H9 (cell line): ENCODE data around the gene DNMBP. TPM values are rescaled to one million over a fixed set of nuclear protein-coding genes. Genes with fewer than 3 reads are reported as not detected.

ENCODE experiments used
- DNase-seq: peaks from one replicate; pipeline ENCODE4 v3.0.0-alpha.2; 2017
- H2AFZ ChIP-seq: one replicate; pipeline ENCODE4 v1.6.1; 2013; ENCODE audit warnings: mild to moderate bottlenecking, low read length, control low read depth, moderate library complexity
- H2AK5ac ChIP-seq: 2 replicates; pipeline ENCODE4 v1.6.1; 2013; ENCODE audit warnings: low read length, control low read depth, mixed read lengths; ENCODE audit not compliant: insufficient read length
- H2BK120ac ChIP-seq: one replicate; pipeline ENCODE4 v1.6.1; 2013; ENCODE audit warnings: low read depth, mild to moderate bottlenecking, low read length, control low read depth, inconsistent platforms; ENCODE audit not compliant: poor library complexity, severe bottlenecking
- H2BK12ac ChIP-seq: 2 replicates; pipeline ENCODE4 v1.6.1; 2013; ENCODE audit warnings: low read length, control low read depth, mixed read lengths, low read depth; ENCODE audit not compliant: insufficient read length
- H2BK15ac ChIP-seq: 2 replicates; pipeline ENCODE4 v1.6.1; 2013; ENCODE audit warnings: low read depth, low read length, control low read depth
- H2BK20ac ChIP-seq: one replicate; pipeline ENCODE4 v1.6.1; 2013; ENCODE audit warnings: low read depth, mild to moderate bottlenecking, low read length, control low read depth, inconsistent platforms; ENCODE audit not compliant: poor library complexity, severe bottlenecking
- H2BK5ac ChIP-seq: 2 replicates; pipeline ENCODE4 v1.6.1; 2013; ENCODE audit warnings: low read length, control low read depth, mixed read lengths; ENCODE audit not compliant: insufficient read length
- H3K14ac ChIP-seq: 2 replicates; pipeline ENCODE4 v1.6.1; 2013; ENCODE audit warnings: low read length, control low read depth; ENCODE audit not compliant: insufficient read depth
- H3K18ac ChIP-seq: 2 replicates; pipeline ENCODE4 v1.6.1; 2013; ENCODE audit warnings: low read depth, mild to moderate bottlenecking, mixed read lengths, low read length, control low read depth; ENCODE audit not compliant: insufficient read length
- H3K23ac ChIP-seq: 2 replicates; pipeline ENCODE4 v1.6.1; 2013; ENCODE audit warnings: low read length, control low read depth, mixed read lengths, low read depth; ENCODE audit not compliant: insufficient read length
- H3K23me2 ChIP-seq: 2 replicates; pipeline ENCODE4 v1.6.1; 2013; ENCODE audit warnings: low read depth, mild to moderate bottlenecking, mixed read lengths, low read length, control low read depth; ENCODE audit not compliant: insufficient read length, poor library complexity, severe bottlenecking
- H3K27ac ChIP-seq: 2 replicates; pipeline ENCODE4 v1.5.1; 2013; ENCODE audit warnings: low read length, control low read depth, mixed read lengths, low read depth; ENCODE audit not compliant: insufficient read length
- H3K27me3 ChIP-seq: 2 replicates; pipeline ENCODE4 v1.6.1; 2013; ENCODE audit warnings: low read length, control low read depth, inconsistent platforms; ENCODE audit not compliant: insufficient read depth
- H3K4ac ChIP-seq: 2 replicates; pipeline ENCODE4 v1.6.1; 2013; ENCODE audit warnings: low read depth, mild to moderate bottlenecking, control low read depth, inconsistent platforms, low read length, moderate library complexity
- H3K4me1 ChIP-seq: 2 replicates; pipeline ENCODE4 v1.6.1; 2013; ENCODE audit warnings: low read length, control low read depth, inconsistent platforms; ENCODE audit not compliant: insufficient read depth
- H3K4me2 ChIP-seq: 2 replicates; pipeline ENCODE4 v1.6.1; 2013; ENCODE audit warnings: low read length, control low read depth, mixed read lengths; ENCODE audit not compliant: insufficient read length, insufficient read depth
- H3K56ac ChIP-seq: 2 replicates; pipeline ENCODE4 v1.6.1; 2013; ENCODE audit warnings: low read depth, mild to moderate bottlenecking, mixed read lengths, low read length, control low read depth; ENCODE audit not compliant: insufficient read length
- H3K79me1 ChIP-seq: 2 replicates; pipeline ENCODE4 v1.6.1; 2013; ENCODE audit warnings: low read depth, mild to moderate bottlenecking, moderate library complexity, low read length, control low read depth, inconsistent platforms; ENCODE audit not compliant: insufficient read depth, poor library complexity, severe bottlenecking
- H3K79me2 ChIP-seq: 2 replicates; pipeline ENCODE4 v1.6.1; 2013; ENCODE audit warnings: low read length, control low read depth, inconsistent platforms; ENCODE audit not compliant: insufficient read depth
- H3K9ac ChIP-seq: 2 replicates; pipeline ENCODE4 v1.6.1; 2013; ENCODE audit warnings: low read length, control low read depth, mixed read lengths; ENCODE audit not compliant: insufficient read length; ENCODE audit errors: extremely low read depth
- H3K9me3 ChIP-seq: one replicate; pipeline ENCODE4 v1.6.1; 2013; ENCODE audit warnings: low read depth, low read length, inconsistent platforms; ENCODE audit not compliant: control insufficient read depth
- H3T11ph ChIP-seq: one replicate; pipeline ENCODE4 v1.6.1; 2013; ENCODE audit warnings: mild to moderate bottlenecking, low read length, control low read depth, inconsistent platforms
- H4K20me1 ChIP-seq: one replicate; pipeline ENCODE4 v1.6.1; 2013; ENCODE audit not compliant: control insufficient read depth, insufficient read length, insufficient read depth
- H4K5ac ChIP-seq: 2 replicates; pipeline ENCODE4 v1.6.1; 2013; ENCODE audit warnings: low read depth, mild to moderate bottlenecking, mixed read lengths, low read length, control low read depth; ENCODE audit not compliant: insufficient read length
- H4K8ac ChIP-seq: replicated peaks from 2 replicates; pipeline ENCODE4 v1.6.1; 2013; ENCODE audit warnings: low read length, control low read depth, mixed read lengths, low read depth; ENCODE audit not compliant: insufficient read length
- H4K91ac ChIP-seq: 2 replicates; pipeline ENCODE4 v1.6.1; 2013; ENCODE audit warnings: low read depth, mild to moderate bottlenecking, moderate library complexity, mixed read lengths, low read length, control low read depth; ENCODE audit not compliant: insufficient read length
- H3K27ac Mint-ChIP-seq, 3 experiments: 2 replicates in 2 of 3; 3 replicates in 1 of 3; pipeline ENCODE4 v1.8.0; 2020 to 2021; ENCODE audit warnings: mixed read lengths in 3 of 3, mild to moderate bottlenecking in 1 of 3, moderate library complexity in 1 of 3
- H3K27me3 Mint-ChIP-seq: 2 replicates; pipeline ENCODE4 v1.8.0; 2021; ENCODE audit warnings: low read depth, mild to moderate bottlenecking, moderate library complexity, mixed read lengths
- H3K36me3 Mint-ChIP-seq, 3 experiments: 2 replicates in 2 of 3; 3 replicates in 1 of 3; pipeline ENCODE4 v1.8.0; 2020 to 2021; ENCODE audit warnings: low read depth in 3 of 3, mixed read lengths in 3 of 3; ENCODE audit not compliant: insufficient read depth in 1 of 3
- H3K4me1 Mint-ChIP-seq, 2 experiments: 2 replicates each; pipeline ENCODE4 v1.8.0; 2020; ENCODE audit warnings: mixed read lengths in 2 of 2
- H3K4me3 Mint-ChIP-seq, 2 experiments: 2 replicates in 1 of 2; 3 replicates in 1 of 2; pipeline ENCODE4 v1.8.0; 2020 to 2021; ENCODE audit warnings: mild to moderate bottlenecking in 2 of 2, mixed read lengths in 2 of 2, moderate library complexity in 1 of 2
- H3K9me3 Mint-ChIP-seq, 2 experiments: 2 replicates in 1 of 2; 3 replicates in 1 of 2; pipeline ENCODE4 v1.8.0; 2020; ENCODE audit warnings: mild to moderate bottlenecking in 2 of 2, mixed read lengths in 2 of 2, moderate library complexity in 1 of 2
- CTCF ChIP-seq: fragments of 200-600 bp; sonication (generic); conservative IDR thresholded peaks from 3 replicates; pipeline ENCODE4 v1.8.0; 2021; ENCODE audit warnings: antibody characterized with exemption, mild to moderate bottlenecking
- WGBS: extraction: QIAGEN DNeasy Blood & Tissue Kit; methylation state at CpG from one replicate; pipeline ENCODE4 v1.1.7; 2013; ENCODE audit warnings: missing lambda C conversion rate, low lambda C conversion rate, mixed read lengths; ENCODE audit not compliant: insufficient read length; ENCODE audit errors: extremely low coverage; 5-methylcytosine and 5-hydroxymethylcytosine counted together
- total RNA-seq: library from RNA; stranded (reverse); gene quantifications from 2 replicates; pipeline ENCODE4 v1.2.1, GENCODE V29; 2021

Gene DNMBP
- total RNA-seq, 1 experiment from 2014 or later: 25.6 TPM

GRCh38 chr10:99850021-99850766 lies 159.6 kb downstream of the DNMBP start:
- Mint-ChIP-seq H3K27ac (peak overlapping the region; percentile 97), H3K36me3 (no peaks in the 10 kb centered on the region), H3K4me3 (peak overlapping the region; percentile 11 to 21; a peak in 3 of 5 replicates), H3K4me1 (peaks cover 55 to 56% of the 10 kb centered on the region in 2 experiments), H3K27me3 (peaks cover 5% of the 10 kb centered on the region; the same call in 1 of the 2 replicates), H3K9me3 (no peaks in the 10 kb centered on the region)
- peak; percentile 70 for DNase-seq
- TF ChIP-seq CTCF: no peak
- H3K18ac ChIP-seq: peak overlapping the region; percentile 84
- H4K91ac ChIP-seq: peak overlapping the region; percentile 5
- no peak overlapping the region for H2AK5ac ChIP-seq
- H3K27me3 ChIP-seq: no peaks in the 10 kb centered on the region; the same call in 1 of the 2 replicates
- H3K23me2 ChIP-seq: no peaks in the 10 kb centered on the region
- H3K9me3 ChIP-seq: no peaks in the 10 kb centered on the region
- peak overlapping the region; percentile 90 for H3K14ac ChIP-seq
- H2BK5ac ChIP-seq: no peak overlapping the region
- no peak overlapping the region for H4K8ac ChIP-seq
- no peaks in the 10 kb centered on the region for H4K20me1 ChIP-seq
- H3T11ph ChIP-seq: peak overlapping the region; percentile 89
- no peak overlapping the region for H2BK12ac ChIP-seq
- no peak overlapping the region for H2BK15ac ChIP-seq
- peak overlapping the region; percentile 95 for H2BK120ac ChIP-seq
- H3K9ac ChIP-seq: no peak overlapping the region
- H3K23ac ChIP-seq: no peak overlapping the region
- H2BK20ac ChIP-seq: no peak overlapping the region
- no peak overlapping the region for H2AFZ ChIP-seq
- no peak overlapping the region; the same call in 1 of the 2 replicates for H3K4ac ChIP-seq
- H3K27ac ChIP-seq: peak overlapping the region; percentile 1
- no peaks in the 10 kb centered on the region for H3K79me2 ChIP-seq
- peaks cover 13% of the 10 kb centered on the region for H3K4me1 ChIP-seq
- no peaks in the 10 kb centered on the region for H3K79me1 ChIP-seq
- no peak overlapping the region for H3K56ac ChIP-seq
- peak overlapping the region; percentile 7 for H3K4me2 ChIP-seq
- WGBS: no CpG with 5 or more reads among the region's 11 CpGs
- peak overlapping the region; percentile 2 for H4K5ac ChIP-seq
